ENCODE data around the gene ZNF213.
"Not testable (repeated sequence)": the region's sequence is repeated elsewhere in the genome, so short reads cannot be mapped to it uniquely, and the experiment has no call there.

The ZNF213 gene

GRCh38 chr16:3123986-3124886 lies 10.6 kb upstream of the ZNF213 start:
- in situ Hi-C loops (cut with MboI; ENCODE audit: low sequenced_read_pairs) = no loop called here

- in situ Hi-C loops (cut with MboI; ENCODE audit: low sequenced_read_pairs) = no loop called here
These were observed 7.1 kb upstream of the ZNF213 start for GRCh38 chr16:3127745-3128144.

- in situ Hi-C loops (cut with MboI; ENCODE audit: low sequenced_read_pairs) = no loop called here
These were observed 5.4 kb upstream of the ZNF213 start for GRCh38 chr16:3129137-3130131.

GRCh38 chr16:3131755-3132377 lies 3.0 kb upstream of the ZNF213 start:
- in situ Hi-C loops (cut with MboI; ENCODE audit: low sequenced_read_pairs) = no loop called here

- in situ Hi-C loops (cut with MboI; ENCODE audit: low sequenced_read_pairs) = no loop called here
These were observed 985 bp upstream of the ZNF213 start for GRCh38 chr16:3133844-3134243.

- in situ Hi-C loops (cut with MboI; ENCODE audit: low sequenced_read_pairs) = no loop called here
These were observed 392 bp downstream of the ZNF213 start for GRCh38 chr16:3135126-3135715.

- in situ Hi-C loops (cut with MboI; ENCODE audit: low sequenced_read_pairs) = no loop called here
These were observed 2.4 kb downstream of the ZNF213 start for GRCh38 chr16:3137267-3137666.

GRCh38 chr16:3138342-3138741 lies 3.5 kb downstream of the ZNF213 start:
- in situ Hi-C loops (cut with MboI; ENCODE audit: low sequenced_read_pairs) = no loop called here

- in situ Hi-C loops (cut with MboI; ENCODE audit: low sequenced_read_pairs) = no loop called here
These were observed 4.1 kb downstream of the ZNF213 start for GRCh38 chr16:3138823-3139426.

GRCh38 chr16:3139561-3139960 lies 4.7 kb downstream of the ZNF213 start:
- in situ Hi-C loops (cut with MboI; ENCODE audit: low sequenced_read_pairs) = not testable (repeated sequence)

- in situ Hi-C loops (cut with MboI; ENCODE audit: low sequenced_read_pairs) = no loop called here
These were observed 6.0 kb downstream of the ZNF213 start for GRCh38 chr16:3140603-3141427.

- in situ Hi-C loops (cut with MboI; ENCODE audit: low sequenced_read_pairs) = no loop called here
These were observed 7.0 kb downstream of the ZNF213 start for GRCh38 chr16:3141781-3142311.

- in situ Hi-C loops (cut with MboI; ENCODE audit: low sequenced_read_pairs) = no loop called here
These were observed 7.5 kb downstream of the ZNF213 start for GRCh38 chr16:3142327-3142726.

GRCh38 chr16:3142770-3143169 lies 7.9 kb downstream of the ZNF213 start:
- in situ Hi-C loops (cut with MboI; ENCODE audit: low sequenced_read_pairs) = no loop called here

GRCh38 chr16:3143189-3143588 lies 8.4 kb downstream of the ZNF213 start:
- in situ Hi-C loops (cut with MboI; ENCODE audit: low sequenced_read_pairs) = no loop called here

- in situ Hi-C loops (cut with MboI; ENCODE audit: low sequenced_read_pairs) = no loop called here
These were observed 8.9 kb downstream of the ZNF213 start for GRCh38 chr16:3143598-3144320.

- in situ Hi-C loops (cut with MboI; ENCODE audit: low sequenced_read_pairs) = no loop called here
These were observed 9.6 kb downstream of the ZNF213 start for GRCh38 chr16:3144321-3144983.

GRCh38 chr16:3145151-3145550 lies 10.3 kb downstream of the ZNF213 start:
- in situ Hi-C loops (cut with MboI; ENCODE audit: low sequenced_read_pairs) = no loop called here

Data from HL-60/S4 treated with phorbol 12-myristate 13-acetate at 8.2 ng/mL for 4 days and 3 days (cell line).